ENCODE data around the gene RIMBP2.

GRCh38 chr12:130708648-130709047, 7.5 kb downstream of the RIMBP2 start:
- TF ChIP-seq CTCF (IDR thresholded peaks at IDR 0.05; ENCODE audit: low read depth, low read length) (no peak), POLR2A (IDR thresholded peaks at IDR 0.05; ENCODE audit: extremely low read depth, insufficient read length) (no peak)
